Measurements from ENCODE around the gene VPS37D.

VPS37D gene

GRCh38 chr7:73633323-73633722 lies 34.3 kb upstream of the VPS37D start:
- Histone ChIP-seq H3K9ac (no peak overlapping the region), H2AFZ (ENCODE audit: low read depth) (no peak overlapping the region), H3K4me2 (no peak overlapping the region), H3K36me3 (ENCODE audit: insufficient read depth) (no peaks in the 10 kb centered on the region), H3K27me3 (ENCODE audit: insufficient read depth, low read depth) (peaks cover 20% of the 10 kb centered on the region; the same call in 1 of the 2 replicates), H4K20me1 (ENCODE audit: insufficient read depth) (no peaks in the 10 kb centered on the region), H3K4me3 (IDR thresholded peaks at IDR 0.05; ENCODE audit: insufficient read depth, low read depth, low read length) (no peak overlapping the region), H3K79me2 (ENCODE audit: insufficient read depth, low read depth) (no peaks in the 10 kb centered on the region), H3K4me1 (ENCODE audit: low read depth, poor library complexity, severe bottlenecking) (peaks cover 7% of the 10 kb centered on the region), H3K27ac (no peak overlapping the region)
- TF ChIP-seq, protein P1, sequence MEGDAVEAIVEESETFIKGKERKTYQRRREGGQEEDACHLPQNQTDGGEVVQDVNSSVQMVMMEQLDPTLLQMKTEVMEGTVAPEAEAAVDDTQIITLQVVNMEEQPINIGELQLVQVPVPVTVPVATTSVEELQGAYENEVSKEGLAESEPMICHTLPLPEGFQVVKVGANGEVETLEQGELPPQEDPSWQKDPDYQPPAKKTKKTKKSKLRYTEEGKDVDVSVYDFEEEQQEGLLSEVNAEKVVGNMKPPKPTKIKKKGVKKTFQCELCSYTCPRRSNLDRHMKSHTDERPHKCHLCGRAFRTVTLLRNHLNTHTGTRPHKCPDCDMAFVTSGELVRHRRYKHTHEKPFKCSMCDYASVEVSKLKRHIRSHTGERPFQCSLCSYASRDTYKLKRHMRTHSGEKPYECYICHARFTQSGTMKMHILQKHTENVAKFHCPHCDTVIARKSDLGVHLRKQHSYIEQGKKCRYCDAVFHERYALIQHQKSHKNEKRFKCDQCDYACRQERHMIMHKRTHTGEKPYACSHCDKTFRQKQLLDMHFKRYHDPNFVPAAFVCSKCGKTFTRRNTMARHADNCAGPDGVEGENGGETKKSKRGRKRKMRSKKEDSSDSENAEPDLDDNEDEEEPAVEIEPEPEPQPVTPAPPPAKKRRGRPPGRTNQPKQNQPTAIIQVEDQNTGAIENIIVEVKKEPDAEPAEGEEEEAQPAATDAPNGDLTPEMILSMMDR (conservative IDR thresholded peaks at IDR 0.05; ENCODE audit: low read depth, low read length) = no peak

GRCh38 chr7:73633844-73634243 lies 33.8 kb upstream of the VPS37D start:
- TF ChIP-seq, protein P1 (conservative IDR thresholded peaks at IDR 0.05; ENCODE audit: low read depth, low read length) = no peak
- Histone ChIP-seq H3K27me3 (ENCODE audit: insufficient read depth, low read depth) (peaks cover 15% of the 10 kb centered on the region; the same call in 1 of the 2 replicates), H3K27ac (no peak overlapping the region), H4K20me1 (ENCODE audit: insufficient read depth) (no peaks in the 10 kb centered on the region), H3K4me3 (IDR thresholded peaks at IDR 0.05; ENCODE audit: insufficient read depth, low read depth, low read length) (no peak overlapping the region), H3K36me3 (ENCODE audit: insufficient read depth) (no peaks in the 10 kb centered on the region), H2AFZ (ENCODE audit: low read depth) (no peak overlapping the region), H3K4me1 (ENCODE audit: low read depth, poor library complexity, severe bottlenecking) (peaks cover 7% of the 10 kb centered on the region), H3K79me2 (ENCODE audit: insufficient read depth, low read depth) (no peaks in the 10 kb centered on the region), H3K9ac (no peak overlapping the region), H3K4me2 (no peak overlapping the region)

DNA sequence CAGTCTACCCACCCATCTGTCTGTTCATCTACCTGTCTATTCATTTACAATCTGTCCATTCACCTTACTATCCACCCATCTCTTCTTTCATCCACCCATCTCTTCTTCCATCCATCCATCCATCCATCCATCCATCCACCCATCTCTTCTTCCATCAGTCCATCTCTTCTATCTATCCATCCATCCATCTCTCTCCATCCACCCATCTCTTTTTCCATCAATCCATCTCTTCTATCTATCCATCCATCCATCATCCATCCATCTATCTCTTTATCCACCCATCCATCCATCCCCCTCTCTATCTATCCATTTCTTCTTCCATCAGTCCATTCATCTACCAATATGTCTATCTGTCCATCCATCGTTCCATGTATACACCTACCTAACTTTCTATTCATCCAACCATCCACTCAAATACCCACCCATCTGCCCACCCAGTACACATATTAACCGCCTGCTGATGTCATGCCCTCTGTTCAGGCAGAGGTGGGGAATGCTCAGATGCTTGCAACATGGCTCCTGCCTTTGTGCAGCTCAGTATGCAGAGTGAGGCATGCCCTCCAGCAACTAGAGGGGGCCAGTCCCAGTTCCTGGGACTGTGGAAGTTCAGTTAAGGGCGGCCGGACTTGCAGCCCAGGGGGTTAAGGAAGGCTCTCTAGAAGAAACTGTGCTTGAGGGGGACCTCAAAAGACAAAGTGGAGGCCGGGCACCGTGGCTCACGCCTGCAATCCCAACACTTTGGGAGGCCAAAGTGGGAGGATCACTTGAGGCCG lies 32.0 kb upstream of the VPS37D start:
- Histone ChIP-seq H2AFZ (ENCODE audit: low read depth) (0 out of 2 replicates have a peak overlapping the region, but pooled peaks have one; percentile 8), H3K27me3 (ENCODE audit: insufficient read depth, low read depth) (peaks cover 9% of the 10 kb centered on the region; the same call in 1 of the 2 replicates), H3K79me2 (ENCODE audit: insufficient read depth, low read depth) (no peaks in the 10 kb centered on the region), H3K4me2 (no peak overlapping the region), H3K27ac (no peak overlapping the region), H3K4me1 (ENCODE audit: low read depth, poor library complexity, severe bottlenecking) (peaks cover 7% of the 10 kb centered on the region), H4K20me1 (ENCODE audit: insufficient read depth) (no peaks in the 10 kb centered on the region), H3K9ac (no peak overlapping the region), H3K36me3 (ENCODE audit: insufficient read depth) (no peaks in the 10 kb centered on the region), H3K4me3 (IDR thresholded peaks at IDR 0.05; ENCODE audit: insufficient read depth, low read depth, low read length) (no peak overlapping the region)
- TF ChIP-seq, protein P1 (conservative IDR thresholded peaks at IDR 0.05; ENCODE audit: low read depth, low read length) = no peak

- no peak overlapping the region for H3K9ac ChIP-seq
- H3K36me3 ChIP-seq (ENCODE audit: insufficient read depth) = no peaks in the 10 kb centered on the region
- H3K79me2 ChIP-seq (ENCODE audit: insufficient read depth, low read depth) = no peaks in the 10 kb centered on the region
- H3K4me3 ChIP-seq (IDR thresholded peaks at IDR 0.05; ENCODE audit: insufficient read depth, low read depth, low read length) = no peak overlapping the region
- peaks cover 6% of the 10 kb centered on the region; the same call in 1 of the 2 replicates for H3K27me3 ChIP-seq (ENCODE audit: insufficient read depth, low read depth)
- no peaks in the 10 kb centered on the region for H4K20me1 ChIP-seq (ENCODE audit: insufficient read depth)
- no peak overlapping the region for H3K27ac ChIP-seq
- H2AFZ ChIP-seq (ENCODE audit: low read depth) = no peak overlapping the region
- TF ChIP-seq, protein P1 (conservative IDR thresholded peaks at IDR 0.05; ENCODE audit: low read depth, low read length) = no peak
- H3K4me1 ChIP-seq (ENCODE audit: low read depth, poor library complexity, severe bottlenecking) = peaks cover 7% of the 10 kb centered on the region
- H3K4me2 ChIP-seq = no peak overlapping the region
Measured at GRCh38 chr7:73638911-73639310, 28.7 kb upstream of the VPS37D start.

Data from KMS-11 (cell line).